HepG2 (cell line): Measurements from ENCODE around the gene HIF1AN. TPM values are rescaled to one million over a fixed set of nuclear protein-coding genes. Genes with fewer than 3 reads are reported as not detected.

ENCODE experiments used
- ATAC-seq: fragments of 200-7000 bp; cut with Tn5 transposase; 3 replicates; pipeline ENCODE4 v1.9.1; 2020; ENCODE audit warnings: mild to moderate bottlenecking, moderate library complexity
- BruUV-seq: library from RNA; stranded (reverse); fragments of 400-500 nt; replicated peaks from 2 replicates; lab custom pipeline; 2021; lab: Mats Ljungman, UMichigan
- CTCF ChIA-PET: fragments of 300-600 bp; formaldehyde crosslinking; extraction: SDS; loops from one replicate; lab custom pipeline; 2021; ENCODE audit warnings: low total read pairs, inconsistent platforms, low intra/inter-chr PET ratio; lab: Yijun Ruan, JAX
- POLR2A ChIA-PET: fragments of 350-600 bp; sonication (Branson Sonifier 250); formaldehyde crosslinking; loops from one replicate; lab custom pipeline; 2020; ENCODE audit warnings: antibody characterized with exemption, inconsistent platforms; lab: Yijun Ruan, JAX
- DNase-seq: peaks from one replicate; pipeline ENCODE4 v3.0.0-alpha.2; 2015; ENCODE audit warnings: low spot score
- FAIRE-seq: peaks from 3 replicates; lab custom pipeline; 2011; peaks lifted over from hg19 to GRCh38; lab: Jason Lieb, UNC
- H2AFZ ChIP-seq: one replicate; pipeline ENCODE4 v1.6.1; 2011; ENCODE audit warnings: low read length, inconsistent platforms
- H3K27ac ChIP-seq: fragments of 300-600 bp; 3 replicates; pipeline ENCODE4 v1.8.0; 2011; ENCODE audit warnings: mixed run types, mild to moderate bottlenecking, mixed read lengths, low read length, inconsistent platforms; ENCODE audit not compliant: insufficient read depth; ENCODE audit errors: extremely low read length
- H3K27me3 ChIP-seq, 2 experiments: fragments of 200-600 bp in 1 of 2; 2 replicates in 1 of 2; 3 replicates in 1 of 2; pipeline versions ENCODE4 v1.6.0 to v1.8.0; 2011; ENCODE audit warnings: low read length in 2 of 2, mild to moderate bottlenecking in 2 of 2, moderate library complexity in 2 of 2, inconsistent platforms in 1 of 2; ENCODE audit not compliant: insufficient read depth in 2 of 2, control insufficient read depth in 1 of 2
- H3K36me3 ChIP-seq, 2 experiments: fragments of 200-600 bp in 1 of 2; replicated peaks in 1 of 2; 2 replicates in 1 of 2; 3 replicates in 1 of 2; pipeline versions ENCODE4 v1.5.1 to v1.8.0; 2011; ENCODE audit warnings: low read length in 2 of 2, inconsistent platforms in 1 of 2; ENCODE audit not compliant: insufficient read depth in 2 of 2, control insufficient read depth in 1 of 2
- H3K4me1 ChIP-seq: 2 replicates; pipeline ENCODE4 v1.5.1; 2012; ENCODE audit warnings: low read length, inconsistent platforms; ENCODE audit not compliant: insufficient read depth
- H3K4me2 ChIP-seq: 2 replicates; pipeline ENCODE4 v1.6.0; 2011; ENCODE audit warnings: low read depth, low read length, inconsistent platforms
- H3K4me3 ChIP-seq, 3 experiments: fragments of 200-600 bp in 1 of 3; sonication (generic), shearing (Covaris generic) in 1 of 3; replicated peaks in 1 of 3; 2 replicates each; pipeline ENCODE4 v1.5.1; 2011 to 2016; ENCODE audit warnings: low read length in 3 of 3, inconsistent platforms in 2 of 3, low read depth in 2 of 3, mild to moderate bottlenecking in 2 of 3, control low read depth in 1 of 3, mixed read lengths in 1 of 3; ENCODE audit not compliant: insufficient read depth in 1 of 3
- H3K79me2 ChIP-seq: one replicate; pipeline ENCODE4 v1.6.1; 2011; ENCODE audit warnings: low read length, inconsistent platforms; ENCODE audit not compliant: insufficient read depth
- H3K9ac ChIP-seq: 2 replicates; pipeline ENCODE4 v1.6.0; 2011; ENCODE audit warnings: mild to moderate bottlenecking, low read depth, low read length, inconsistent platforms; ENCODE audit not compliant: insufficient read depth
- H3K9me3 ChIP-seq: 2 replicates; pipeline ENCODE4 v1.5.1; 2012; ENCODE audit warnings: mild to moderate bottlenecking, low read length
- H4K20me1 ChIP-seq: 2 replicates; pipeline ENCODE4 v1.6.0; 2011; ENCODE audit warnings: inconsistent platforms, mild to moderate bottlenecking, low read length, moderate library complexity; ENCODE audit not compliant: insufficient read depth
- DR1 ChIP-seq: sonication (generic); formaldehyde crosslinking; IDR thresholded peaks from 2 replicates; pipeline ENCODE4 v1.8.0; 2021; ENCODE audit warnings: mild to moderate bottlenecking, missing genetic modification reagents, inconsistent platforms
- MTA3 ChIP-seq: sonication (generic); formaldehyde crosslinking; IDR thresholded peaks from 2 replicates; pipeline ENCODE4 v1.4.0; 2020; ENCODE audit warnings: missing genetic modification reagents
- NFYC ChIP-seq: IDR thresholded peaks from 2 replicates; pipeline ENCODE4 v1.6.1; 2016; ENCODE audit warnings: missing genetic modification reagents, missing compliant biosample characterization
- SALL2 ChIP-seq: sonication (generic); formaldehyde crosslinking; IDR thresholded peaks from 2 replicates; pipeline ENCODE4 v1.8.1; 2023; ENCODE audit warnings: mild to moderate bottlenecking, missing genetic modification reagents, inconsistent platforms
- SMC3 ChIP-seq: IDR thresholded peaks from 2 replicates; pipeline ENCODE4 v1.6.1; 2011; ENCODE audit warnings: low read length, improper control_type of control experiment
- SP140L ChIP-seq: sonication (generic); formaldehyde crosslinking; IDR thresholded peaks from 2 replicates; pipeline ENCODE4 v1.4.0; 2020; ENCODE audit warnings: missing genetic modification reagents, borderline replicate concordance
- U2AF1 ChIP-seq: fragments of 200-400 bp; formaldehyde crosslinking; optimal IDR thresholded peaks from 2 replicates; pipeline ENCODE3; 2017; ENCODE audit warnings: mild to moderate bottlenecking, low read depth, low read length
- XRCC5 ChIP-seq: fragments of 200-400 bp; formaldehyde crosslinking; optimal IDR thresholded peaks from 2 replicates; pipeline ENCODE3; 2017; ENCODE audit warnings: mild to moderate bottlenecking, low read length
- ZFP1 ChIP-seq: IDR thresholded peaks from 2 replicates; pipeline ENCODE4 v1.6.1; 2016
- ZNF607 ChIP-seq: sonication (generic); formaldehyde crosslinking; IDR thresholded peaks from 2 replicates; pipeline ENCODE4 v1.5.1; 2020; ENCODE audit warnings: missing genetic modification reagents, mild to moderate bottlenecking, borderline replicate concordance
- WGBS: methylation state at CpG from one replicate; pipeline ENCODE4 v1.1.6; 2017; ENCODE audit warnings: low lambda C conversion rate; 5-methylcytosine and 5-hydroxymethylcytosine counted together
- in situ Hi-C: cut with HindIII; loops from 2 replicates; pipeline ENCODE4 v1.10.0; 2017; ENCODE audit warnings: low pct_unique_long_range_greater_than_20kb; ENCODE audit not compliant: extremely low pct_ligation_motif_present
- intact Hi-C: fragments of 100-400 bp; cut with micrococcal nuclease; formaldehyde crosslinking; loops from one replicate; pipeline ENCODE4 v1.10.0; 2022; ENCODE audit not compliant: unreplicated experiment
- polyA plus RNA-seq, 8 experiments: library from polyadenylated mRNA; depleted of rRNA in 3 of 8; stranded (reverse) in 7 of 8; unstranded in 1 of 8; fragments of >200 nt; fragmentation: Illumina TruSeq in 4 of 8; extraction: Trizol in 4 of 8; gene quantifications; 2 replicates each; pipeline versions ENCODE4 v1.2.1 to v1.2.3, GENCODE V29; 2011 to 2016; ENCODE audit warnings: low read depth in 4 of 8, missing spikeins in 1 of 8, mixed read lengths in 1 of 8; ENCODE audit not compliant: insufficient read depth in 1 of 8
- total RNA-seq, 5 experiments: library from RNA; depleted of rRNA; stranded (reverse); fragments of >200 nt; fragmentation: Illumina TruSeq; extraction: Trizol; gene quantifications; 2 replicates each; pipeline ENCODE4 v1.2.3, GENCODE V29; 2016; ENCODE audit warnings: low read depth in 1 of 5
- TF ChIP-seq, protein P1 (sequence below): sonication (generic); IDR thresholded peaks from 2 replicates; pipeline ENCODE4 v1.6.1; 2016; ENCODE audit warnings: low read depth, borderline replicate concordance
- TF ChIP-seq, protein P2 (sequence below): sonication (generic); formaldehyde crosslinking; IDR thresholded peaks from 2 replicates; pipeline ENCODE4 v1.8.0; 2022; ENCODE audit warnings: missing genetic modification reagents, mild to moderate bottlenecking, inconsistent platforms, borderline replicate concordance
- TF ChIP-seq, protein P3 (sequence below): sonication (generic); formaldehyde crosslinking; IDR thresholded peaks from 2 replicates; pipeline ENCODE4 v1.5.0; 2020; ENCODE audit warnings: mild to moderate bottlenecking, missing genetic modification reagents, moderate library complexity
- TF ChIP-seq, protein P4 (sequence below): sonication (generic); formaldehyde crosslinking; IDR thresholded peaks from 2 replicates; pipeline ENCODE4 v1.4.0; 2020; ENCODE audit warnings: missing genetic modification reagents

The HIF1AN gene
- total and polyA plus RNA-seq, 2 of the 13 experiments (the other 11 are each of a cell fraction or from before 2014, with no cell fraction given): 8.6 to 10.7 TPM

DNA sequence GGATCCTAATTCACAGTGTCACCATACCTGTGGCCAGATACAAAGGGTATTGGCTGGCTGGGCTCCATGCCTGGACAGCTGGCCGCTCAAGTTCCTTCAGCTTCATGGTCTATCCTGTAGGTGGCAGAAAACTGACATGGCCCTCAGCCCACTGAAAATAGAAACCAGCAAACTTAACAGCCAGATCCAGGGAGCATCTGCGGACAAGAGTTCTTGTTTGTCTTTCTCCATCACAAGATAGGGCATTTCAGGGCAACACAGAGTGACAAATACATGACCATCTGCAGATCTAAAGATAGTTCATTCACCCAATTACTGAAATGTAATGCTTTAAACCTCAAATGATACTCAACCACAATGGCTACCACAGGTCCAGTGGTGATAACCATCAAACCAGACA lies 18.9 kb upstream of the HIF1AN start:
- H3K4me2 ChIP-seq: no peak overlapping the region
- intact Hi-C loops (loop anchor here (5.0 kb wide), 1 partner anchor 35 kb away; no protein-coding TSS in a partner anchor), in situ Hi-C loops (no loop called here)
- no peak overlapping the region for H2AFZ ChIP-seq
- H3K27me3 ChIP-seq: no peaks in the 10 kb centered on the region
- H3K4me3 ChIP-seq: no peak overlapping the region
- 35% methylated on average over 2 of the region's 2 CpGs for WGBS
- H3K36me3 ChIP-seq: no peaks in the 10 kb centered on the region
- BruUV-seq: no TSS peak
- ATAC-seq (peak; percentile 24; the same call in 1 of the 3 replicates), DNase-seq (peak; percentile 24), FAIRE-seq (no peak)
- no peaks in the 10 kb centered on the region for H4K20me1 ChIP-seq
- no peak overlapping the region for H3K9ac ChIP-seq
- ChIA-PET CTCF (no interaction called here), POLR2A (no interaction called here)
- no peaks in the 10 kb centered on the region for H3K79me2 ChIP-seq
- no peak overlapping the region for H3K27ac ChIP-seq
- no peaks in the 10 kb centered on the region for H3K9me3 ChIP-seq
- TF ChIP-seq, protein P1, sequence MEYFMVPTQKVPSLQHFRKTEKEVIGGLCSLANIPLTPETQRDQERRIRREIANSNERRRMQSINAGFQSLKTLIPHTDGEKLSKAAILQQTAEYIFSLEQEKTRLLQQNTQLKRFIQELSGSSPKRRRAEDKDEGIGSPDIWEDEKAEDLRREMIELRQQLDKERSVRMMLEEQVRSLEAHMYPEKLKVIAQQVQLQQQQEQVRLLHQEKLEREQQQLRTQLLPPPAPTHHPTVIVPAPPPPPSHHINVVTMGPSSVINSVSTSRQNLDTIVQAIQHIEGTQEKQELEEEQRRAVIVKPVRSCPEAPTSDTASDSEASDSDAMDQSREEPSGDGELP: peak; percentile 21; the same call in 1 of the 2 replicates
- TF ChIP-seq XRCC5 (peak; percentile 25), SMC3 (0 out of 2 replicates have a peak, but pooled peaks have one; percentile 14), DR1 (no peak), U2AF1 (no peak), SALL2 (CRISPR knock-in tag) (no peak), ZNF607 (no peak), NFYC (no peak), MTA3 (CRISPR knock-in tag) (no peak), ZFP1 (CRISPR knock-in tag) (no peak), SP140L (CRISPR knock-in tag) (no peak)
- TF ChIP-seq, protein P2, sequence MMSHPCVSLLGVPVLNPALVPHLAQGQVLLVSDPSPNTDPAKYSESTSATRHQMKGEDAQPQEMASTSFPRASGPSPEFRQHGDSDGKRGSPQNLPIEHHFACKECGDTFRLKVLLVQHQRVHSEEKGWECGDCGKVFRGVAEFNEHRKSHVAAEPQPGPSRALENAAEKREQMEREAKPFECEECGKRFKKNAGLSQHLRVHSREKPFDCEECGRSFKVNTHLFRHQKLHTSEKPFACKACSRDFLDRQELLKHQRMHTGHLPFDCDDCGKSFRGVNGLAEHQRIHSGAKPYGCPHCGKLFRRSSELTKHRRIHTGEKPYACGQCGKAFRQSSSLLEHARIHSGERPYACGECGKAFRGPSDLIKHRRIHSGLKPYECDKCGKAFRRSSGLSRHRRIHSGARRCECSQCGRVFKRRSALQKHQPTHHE: no peak
- TF ChIP-seq, protein P3, sequence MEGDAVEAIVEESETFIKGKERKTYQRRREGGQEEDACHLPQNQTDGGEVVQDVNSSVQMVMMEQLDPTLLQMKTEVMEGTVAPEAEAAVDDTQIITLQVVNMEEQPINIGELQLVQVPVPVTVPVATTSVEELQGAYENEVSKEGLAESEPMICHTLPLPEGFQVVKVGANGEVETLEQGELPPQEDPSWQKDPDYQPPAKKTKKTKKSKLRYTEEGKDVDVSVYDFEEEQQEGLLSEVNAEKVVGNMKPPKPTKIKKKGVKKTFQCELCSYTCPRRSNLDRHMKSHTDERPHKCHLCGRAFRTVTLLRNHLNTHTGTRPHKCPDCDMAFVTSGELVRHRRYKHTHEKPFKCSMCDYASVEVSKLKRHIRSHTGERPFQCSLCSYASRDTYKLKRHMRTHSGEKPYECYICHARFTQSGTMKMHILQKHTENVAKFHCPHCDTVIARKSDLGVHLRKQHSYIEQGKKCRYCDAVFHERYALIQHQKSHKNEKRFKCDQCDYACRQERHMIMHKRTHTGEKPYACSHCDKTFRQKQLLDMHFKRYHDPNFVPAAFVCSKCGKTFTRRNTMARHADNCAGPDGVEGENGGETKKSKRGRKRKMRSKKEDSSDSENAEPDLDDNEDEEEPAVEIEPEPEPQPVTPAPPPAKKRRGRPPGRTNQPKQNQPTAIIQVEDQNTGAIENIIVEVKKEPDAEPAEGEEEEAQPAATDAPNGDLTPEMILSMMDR (CRISPR knock-in tag): peak; percentile 44
- TF ChIP-seq, protein P4, sequence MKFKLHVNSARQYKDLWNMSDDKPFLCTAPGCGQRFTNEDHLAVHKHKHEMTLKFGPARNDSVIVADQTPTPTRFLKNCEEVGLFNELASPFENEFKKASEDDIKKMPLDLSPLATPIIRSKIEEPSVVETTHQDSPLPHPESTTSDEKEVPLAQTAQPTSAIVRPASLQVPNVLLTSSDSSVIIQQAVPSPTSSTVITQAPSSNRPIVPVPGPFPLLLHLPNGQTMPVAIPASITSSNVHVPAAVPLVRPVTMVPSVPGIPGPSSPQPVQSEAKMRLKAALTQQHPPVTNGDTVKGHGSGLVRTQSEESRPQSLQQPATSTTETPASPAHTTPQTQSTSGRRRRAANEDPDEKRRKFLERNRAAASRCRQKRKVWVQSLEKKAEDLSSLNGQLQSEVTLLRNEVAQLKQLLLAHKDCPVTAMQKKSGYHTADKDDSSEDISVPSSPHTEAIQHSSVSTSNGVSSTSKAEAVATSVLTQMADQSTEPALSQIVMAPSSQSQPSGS: no peak
- peaks cover 14% of the 10 kb centered on the region for H3K4me1 ChIP-seq
